Ovary (tissue), 3 donors: ENCODE measurements around the gene DNMT3L.

ENCODE experiments used
- EP300 ChIP-seq: sonication (generic); formaldehyde crosslinking; IDR thresholded peaks from one replicate; pipeline ENCODE4 v1.6.1; 2017; ENCODE audit warnings: antibody characterized with exemption
- POLR2A ChIP-seq: fragments of 450-650 bp; IDR thresholded peaks from one replicate; pipeline ENCODE4 v1.6.1; 2017; ENCODE audit warnings: antibody characterized with exemption, mild to moderate bottlenecking, moderate library complexity
- TF ChIP-seq, protein P1 (sequence below), 3 donors: fragments of 450-650 bp in 2 of 3; fragments of 200-600 bp in 1 of 3; IDR thresholded peaks; one replicate each; pipeline versions ENCODE4 v1.5.1 to v1.8.0; 2016 to 2022; ENCODE audit warnings: antibody characterized with exemption in 3 of 3, mild to moderate bottlenecking in 1 of 3
- donor health status: DM: no; HTN: no; CAD: no.

GRCh38 chr21:44259082-44259705 is 2.5 kb downstream of the DNMT3L start:
- TF ChIP-seq POLR2A (no peak), EP300 (no peak)
- TF ChIP-seq, protein P1, sequence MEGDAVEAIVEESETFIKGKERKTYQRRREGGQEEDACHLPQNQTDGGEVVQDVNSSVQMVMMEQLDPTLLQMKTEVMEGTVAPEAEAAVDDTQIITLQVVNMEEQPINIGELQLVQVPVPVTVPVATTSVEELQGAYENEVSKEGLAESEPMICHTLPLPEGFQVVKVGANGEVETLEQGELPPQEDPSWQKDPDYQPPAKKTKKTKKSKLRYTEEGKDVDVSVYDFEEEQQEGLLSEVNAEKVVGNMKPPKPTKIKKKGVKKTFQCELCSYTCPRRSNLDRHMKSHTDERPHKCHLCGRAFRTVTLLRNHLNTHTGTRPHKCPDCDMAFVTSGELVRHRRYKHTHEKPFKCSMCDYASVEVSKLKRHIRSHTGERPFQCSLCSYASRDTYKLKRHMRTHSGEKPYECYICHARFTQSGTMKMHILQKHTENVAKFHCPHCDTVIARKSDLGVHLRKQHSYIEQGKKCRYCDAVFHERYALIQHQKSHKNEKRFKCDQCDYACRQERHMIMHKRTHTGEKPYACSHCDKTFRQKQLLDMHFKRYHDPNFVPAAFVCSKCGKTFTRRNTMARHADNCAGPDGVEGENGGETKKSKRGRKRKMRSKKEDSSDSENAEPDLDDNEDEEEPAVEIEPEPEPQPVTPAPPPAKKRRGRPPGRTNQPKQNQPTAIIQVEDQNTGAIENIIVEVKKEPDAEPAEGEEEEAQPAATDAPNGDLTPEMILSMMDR (IDR thresholded peaks at IDR 0.05) = no peak
